ENCODE measurements around the gene TAGLN2.
"Not testable (repeated sequence)": the region's sequence is repeated elsewhere in the genome, so short reads cannot be mapped to it uniquely, and the experiment has no call there.

Gene TAGLN2

GRCh38 chr1:159920202-159920601 is 5.1 kb downstream of the TAGLN2 start:
- DNase-seq: no peak

GRCh38 chr1:159919236-159919865 is 6.0 kb downstream of the TAGLN2 start:
- DNase-seq: no peak

- no peak for DNase-seq
Observed at GRCh38 chr1:159918352-159919200, 6.7 kb downstream of the TAGLN2 start.

- no peak for DNase-seq
Observed at GRCh38 chr1:159917533-159918351, 7.6 kb downstream of the TAGLN2 start.

- DNase-seq: no peak
Observed at GRCh38 chr1:159916242-159917051, 8.9 kb downstream of the TAGLN2 start.

GRCh38 chr1:159915571-159916241 is 9.6 kb downstream of the TAGLN2 start:
- no peak for DNase-seq

- DNase-seq: no peak
Observed at GRCh38 chr1:159914252-159915018, 10.9 kb downstream of the TAGLN2 start.

- no peak for DNase-seq
Observed at GRCh38 chr1:159913451-159914192, 11.7 kb downstream of the TAGLN2 start.

GRCh38 chr1:159911326-159912070 is 13.8 kb downstream of the TAGLN2 start:
- no peak for DNase-seq

GRCh38 chr1:159908031-159908940 is 17.0 kb downstream of the TAGLN2 start:
- DNase-seq: no peak

GRCh38 chr1:159906960-159907359 is 18.3 kb downstream of the TAGLN2 start:
- DNase-seq: no peak

GRCh38 chr1:159904036-159904435 is 21.3 kb downstream of the TAGLN2 start:
- not testable (repeated sequence) for DNase-seq

- no peak for DNase-seq
Observed at GRCh38 chr1:159902541-159902940, 22.8 kb downstream of the TAGLN2 start.

- DNase-seq: no peak
Observed at GRCh38 chr1:159900755-159901360, 24.4 kb downstream of the TAGLN2 start.

- peak; percentile 11 for DNase-seq
Observed at GRCh38 chr1:159900086-159900680, 25.1 kb downstream of the TAGLN2 start, which contains the start of gene CFAP45. Gene CFAP45 (minus strand): TSS chr1:159900165. CDS start chr1:159900098, 67 bp downstream.

GRCh38 chr1:159899634-159900033 is 25.7 kb downstream of the TAGLN2 start:
- not testable (repeated sequence) for DNase-seq

GRCh38 chr1:159898527-159898926 is 26.8 kb downstream of the TAGLN2 start:
- no peak for DNase-seq

GRCh38 chr1:159897962-159898361 is 27.3 kb downstream of the TAGLN2 start:
- no peak for DNase-seq

All from COR-L47 (cell line).